ENCODE results near the gene PPP3CA. TPM values are rescaled to one million over a fixed set of nuclear protein-coding genes. Genes with fewer than 3 reads are reported as not detected.

Gene PPP3CA
- total and polyA plus RNA-seq, 2 of the 13 experiments (the other 11 are each of a cell fraction or from before 2014, with no cell fraction given): 4.8 to 13.2 TPM

DNA sequence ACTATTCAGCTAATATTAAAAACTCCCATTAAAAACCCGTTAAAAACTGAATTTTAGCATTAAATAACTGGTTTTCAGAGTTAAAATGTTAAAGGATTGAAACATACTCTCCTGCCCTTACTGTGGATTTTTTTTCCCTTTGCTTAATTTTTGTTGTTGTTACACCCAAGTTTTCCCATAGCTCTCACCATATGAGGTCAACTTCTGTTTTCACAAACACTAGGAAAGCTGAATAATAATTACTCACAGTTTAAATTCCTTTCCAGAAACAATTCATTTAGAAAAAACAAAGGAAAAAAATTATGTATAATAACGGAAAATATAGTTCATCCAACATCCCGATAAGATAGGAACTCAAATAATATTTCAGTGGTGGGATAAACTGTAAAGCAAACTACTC is 129.0 kb downstream of the PPP3CA start:
- Histone ChIP-seq H3K27me3 (ENCODE audit: control insufficient read depth in 1 of 2, insufficient read depth in 2 of 2, low read length in 2 of 2) (no peaks in the 10 kb centered on the region), H3K4me3 (replicated peaks in 1 of 3; ENCODE audit: insufficient read depth in 1 of 3, low read depth in 2 of 3, low read length in 3 of 3) (no peak overlapping the region), H3K9ac (ENCODE audit: insufficient read depth, low read depth, low read length) (no peak overlapping the region), H3K79me2 (ENCODE audit: insufficient read depth, low read length) (peaks cover 4% of the 10 kb centered on the region), H3K36me3 (replicated peaks in 1 of 2; ENCODE audit: control insufficient read depth in 1 of 2, insufficient read depth in 2 of 2, low read length in 2 of 2) (no peaks in the 10 kb centered on the region), H4K20me1 (ENCODE audit: insufficient read depth, low read length) (no peaks in the 10 kb centered on the region), H3K27ac (ENCODE audit: extremely low read length, insufficient read depth, low read length) (no peak overlapping the region), H3K9me3 (ENCODE audit: low read length) (no peaks in the 10 kb centered on the region), H2AFZ (ENCODE audit: low read length) (no peak overlapping the region), H3K4me2 (ENCODE audit: low read depth, low read length) (no peak overlapping the region), H3K4me1 (ENCODE audit: insufficient read depth, low read length) (no peaks in the 10 kb centered on the region)
- POLR2A ChIA-PET: no interaction called here
- WGBS (ENCODE audit: low lambda C conversion rate): 94% methylated on average over 3 of the region's 3 CpGs
- in situ Hi-C loops (cut with HindIII; ENCODE audit: extremely low pct_ligation_motif_present, low pct_unique_long_range_greater_than_20kb) (no loop called here), intact Hi-C loops (cut with micrococcal nuclease; ENCODE audit: unreplicated experiment) (no loop called here)
- no peak for DNase-seq (ENCODE audit: low spot score)
- TF ChIP-seq HOXA5 (CRISPR knock-in tag; IDR thresholded peaks at IDR 0.05) (no peak), ZC3H13 (CRISPR knock-in tag; IDR thresholded peaks at IDR 0.05) (no peak), NFYC (CRISPR knock-in tag; IDR thresholded peaks at IDR 0.05) (no peak), ZFAT (CRISPR knock-in tag; conservative IDR thresholded peaks at IDR 0.05) (no peak), CENPX (CRISPR knock-in tag; IDR thresholded peaks at IDR 0.05) (no peak), HOXA7 (CRISPR knock-in tag; IDR thresholded peaks at IDR 0.05) (no peak)
- TF ChIP-seq, protein P1, sequence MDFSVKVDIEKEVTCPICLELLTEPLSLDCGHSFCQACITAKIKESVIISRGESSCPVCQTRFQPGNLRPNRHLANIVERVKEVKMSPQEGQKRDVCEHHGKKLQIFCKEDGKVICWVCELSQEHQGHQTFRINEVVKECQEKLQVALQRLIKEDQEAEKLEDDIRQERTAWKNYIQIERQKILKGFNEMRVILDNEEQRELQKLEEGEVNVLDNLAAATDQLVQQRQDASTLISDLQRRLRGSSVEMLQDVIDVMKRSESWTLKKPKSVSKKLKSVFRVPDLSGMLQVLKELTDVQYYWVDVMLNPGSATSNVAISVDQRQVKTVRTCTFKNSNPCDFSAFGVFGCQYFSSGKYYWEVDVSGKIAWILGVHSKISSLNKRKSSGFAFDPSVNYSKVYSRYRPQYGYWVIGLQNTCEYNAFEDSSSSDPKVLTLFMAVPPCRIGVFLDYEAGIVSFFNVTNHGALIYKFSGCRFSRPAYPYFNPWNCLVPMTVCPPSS (IDR thresholded peaks at IDR 0.05): no peak
- no TSS peak for BruUV-seq (replicated peaks)
- CTCF ChIA-PET (ENCODE audit: low intra/inter-chr PET ratio, low total read pairs): no interaction called here
- FAIRE-seq: no peak
- ATAC-seq: no peak

DNA sequence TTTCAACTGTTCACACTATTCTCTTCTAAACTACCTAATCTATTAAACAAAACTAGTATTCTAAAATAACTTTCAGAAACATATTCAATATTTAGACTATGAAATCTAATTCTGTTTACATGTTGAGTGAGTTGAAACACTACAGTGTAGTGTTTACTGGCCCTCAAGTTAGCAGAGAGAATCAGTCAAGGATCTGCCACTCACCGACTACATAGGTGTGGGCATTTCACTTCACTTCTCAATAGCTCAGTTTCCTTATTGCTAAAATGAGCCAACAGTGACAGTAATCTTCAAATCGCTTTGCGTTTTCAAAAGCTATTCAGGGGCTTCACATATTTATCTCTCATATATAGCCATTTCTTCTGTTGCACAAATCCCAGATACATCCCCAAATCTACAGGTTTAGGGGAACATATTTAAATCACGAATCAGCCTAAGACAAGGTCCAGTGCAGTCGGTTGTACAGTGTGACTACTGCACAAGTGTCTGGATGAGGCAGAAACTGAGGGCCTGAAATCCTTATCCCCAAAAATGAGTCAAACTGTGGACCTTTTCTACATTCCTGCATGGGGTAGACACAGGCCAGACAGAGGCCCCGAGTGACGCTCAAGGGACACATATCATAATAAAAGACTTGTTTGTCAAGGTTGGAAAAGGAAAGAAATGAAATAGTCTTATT is 129.8 kb downstream of the PPP3CA start:
- Histone ChIP-seq H3K27me3 (ENCODE audit: control insufficient read depth in 1 of 2, insufficient read depth in 2 of 2, low read length in 2 of 2) (no peaks in the 10 kb centered on the region), H3K79me2 (ENCODE audit: insufficient read depth, low read length) (peaks cover 4% of the 10 kb centered on the region), H3K4me3 (replicated peaks in 1 of 3; ENCODE audit: insufficient read depth in 1 of 3, low read depth in 2 of 3, low read length in 3 of 3) (no peak overlapping the region), H4K20me1 (ENCODE audit: insufficient read depth, low read length) (no peaks in the 10 kb centered on the region), H2AFZ (ENCODE audit: low read length) (no peak overlapping the region), H3K27ac (ENCODE audit: extremely low read length, insufficient read depth, low read length) (no peak overlapping the region), H3K9ac (ENCODE audit: insufficient read depth, low read depth, low read length) (no peak overlapping the region), H3K4me1 (ENCODE audit: insufficient read depth, low read length) (no peaks in the 10 kb centered on the region), H3K9me3 (ENCODE audit: low read length) (no peaks in the 10 kb centered on the region), H3K4me2 (ENCODE audit: low read depth, low read length) (no peak overlapping the region), H3K36me3 (replicated peaks in 1 of 2; ENCODE audit: control insufficient read depth in 1 of 2, insufficient read depth in 2 of 2, low read length in 2 of 2) (no peaks in the 10 kb centered on the region)
- FAIRE-seq (no peak), DNase-seq (ENCODE audit: low spot score) (no peak), ATAC-seq (no peak)
- no TSS peak for BruUV-seq (replicated peaks)
- intact Hi-C loops (cut with micrococcal nuclease; ENCODE audit: unreplicated experiment): no loop called here
- in situ Hi-C loops (cut with HindIII; ENCODE audit: extremely low pct_ligation_motif_present, low pct_unique_long_range_greater_than_20kb): no loop called here
- 84% methylated on average over 7 of the region's 7 CpGs for WGBS (ENCODE audit: low lambda C conversion rate)
- ChIA-PET CTCF (ENCODE audit: low intra/inter-chr PET ratio, low total read pairs) (no interaction called here), POLR2A (no interaction called here)
- TF ChIP-seq MEF2D (CRISPR knock-in tag; IDR thresholded peaks at IDR 0.05) (no peak), IKZF4 (CRISPR knock-in tag; IDR thresholded peaks at IDR 0.05; ENCODE audit: borderline replicate concordance, low read depth, not compliant biosample characterization) (no peak), ZSCAN12 (CRISPR knock-in tag; IDR thresholded peaks at IDR 0.05) (no peak), ZBTB1 (CRISPR knock-in tag; IDR thresholded peaks at IDR 0.05; ENCODE audit: borderline replicate concordance) (no peak), STAG1 (CRISPR knock-in tag; IDR thresholded peaks at IDR 0.05) (no peak), SRSF1 (optimal IDR thresholded peaks at IDR 0.05; ENCODE audit: low read depth, low read length) (no peak), GATAD2A (CRISPR knock-in tag; IDR thresholded peaks at IDR 0.05) (no peak), RCOR2 (CRISPR knock-in tag; IDR thresholded peaks at IDR 0.05) (no peak)
- TF ChIP-seq, protein P2, sequence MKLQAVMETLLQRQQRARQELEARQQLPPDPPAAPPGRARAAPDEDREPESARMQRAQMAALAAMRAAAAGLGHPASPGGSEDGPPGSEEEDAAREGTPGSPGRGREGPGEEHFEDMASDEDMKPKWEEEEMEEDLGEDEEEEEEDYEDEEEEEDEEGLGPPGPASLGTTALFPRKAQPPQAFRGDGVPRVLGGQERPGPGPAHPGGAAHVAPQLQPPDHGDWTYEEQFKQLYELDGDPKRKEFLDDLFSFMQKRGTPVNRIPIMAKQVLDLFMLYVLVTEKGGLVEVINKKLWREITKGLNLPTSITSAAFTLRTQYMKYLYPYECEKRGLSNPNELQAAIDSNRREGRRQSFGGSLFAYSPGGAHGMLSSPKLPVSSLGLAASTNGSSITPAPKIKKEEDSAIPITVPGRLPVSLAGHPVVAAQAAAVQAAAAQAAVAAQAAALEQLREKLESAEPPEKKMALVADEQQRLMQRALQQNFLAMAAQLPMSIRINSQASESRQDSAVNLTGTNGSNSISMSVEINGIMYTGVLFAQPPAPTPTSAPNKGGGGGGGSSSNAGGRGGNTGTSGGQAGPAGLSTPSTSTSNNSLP (IDR thresholded peaks at IDR 0.05; ENCODE audit: low read depth, low read length): no peak
- TF ChIP-seq, protein P3, sequence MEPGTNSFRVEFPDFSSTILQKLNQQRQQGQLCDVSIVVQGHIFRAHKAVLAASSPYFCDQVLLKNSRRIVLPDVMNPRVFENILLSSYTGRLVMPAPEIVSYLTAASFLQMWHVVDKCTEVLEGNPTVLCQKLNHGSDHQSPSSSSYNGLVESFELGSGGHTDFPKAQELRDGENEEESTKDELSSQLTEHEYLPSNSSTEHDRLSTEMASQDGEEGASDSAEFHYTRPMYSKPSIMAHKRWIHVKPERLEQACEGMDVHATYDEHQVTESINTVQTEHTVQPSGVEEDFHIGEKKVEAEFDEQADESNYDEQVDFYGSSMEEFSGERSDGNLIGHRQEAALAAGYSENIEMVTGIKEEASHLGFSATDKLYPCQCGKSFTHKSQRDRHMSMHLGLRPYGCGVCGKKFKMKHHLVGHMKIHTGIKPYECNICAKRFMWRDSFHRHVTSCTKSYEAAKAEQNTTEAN (CRISPR knock-in tag; conservative IDR thresholded peaks at IDR 0.05): no peak
